HG02870 (cell line): ENCODE results near the gene ZNF423.
"Not testable (repeated sequence)": the region's sequence is repeated elsewhere in the genome, so short reads cannot be mapped to it uniquely, and the experiment has no call there.

Experiments
- ATAC-seq: cut with Tn5 transposase; IDR thresholded peaks from one replicate; pipeline ENCODE4 v1.9.1; 2021; ENCODE audit warnings: mild to moderate bottlenecking, moderate library complexity; ENCODE audit not compliant: unreplicated experiment

Gene ZNF423

GRCh38 chr16:49564496-49565229 is 291.2 kb downstream of the ZNF423 start:
- ATAC-seq: no peak

- no peak for ATAC-seq
These were observed 292.2 kb downstream of the ZNF423 start for GRCh38 chr16:49563666-49564065.

- ATAC-seq: not testable (repeated sequence)
These were observed 293.0 kb downstream of the ZNF423 start for GRCh38 chr16:49562894-49563293.

GRCh38 chr16:49562228-49562627 is 293.7 kb downstream of the ZNF423 start:
- no peak for ATAC-seq

- no peak for ATAC-seq
These were observed 295.7 kb downstream of the ZNF423 start for GRCh38 chr16:49560004-49560830.

GRCh38 chr16:49559242-49559641 is 296.7 kb downstream of the ZNF423 start:
- ATAC-seq: no peak

GRCh38 chr16:49558451-49558850 is 297.5 kb downstream of the ZNF423 start:
- ATAC-seq: no peak

- ATAC-seq: no peak
These were observed 299.1 kb downstream of the ZNF423 start for GRCh38 chr16:49556606-49557446.

GRCh38 chr16:49556249-49556605 is 299.7 kb downstream of the ZNF423 start:
- ATAC-seq: no peak

- ATAC-seq: no peak
These were observed 301.2 kb downstream of the ZNF423 start for GRCh38 chr16:49554681-49555080.

- no peak for ATAC-seq
These were observed 303.5 kb downstream of the ZNF423 start for GRCh38 chr16:49552313-49552928.

- no peak for ATAC-seq
These were observed 305.2 kb downstream of the ZNF423 start for GRCh38 chr16:49550666-49551065.

- no peak for ATAC-seq
These were observed 305.8 kb downstream of the ZNF423 start for GRCh38 chr16:49550140-49550539.

- no peak for ATAC-seq
These were observed 307.5 kb downstream of the ZNF423 start for GRCh38 chr16:49548325-49548970.

- ATAC-seq: no peak
These were observed 308.5 kb downstream of the ZNF423 start for GRCh38 chr16:49547448-49547847.

GRCh38 chr16:49546735-49547134 is 309.2 kb downstream of the ZNF423 start:
- ATAC-seq: no peak

GRCh38 chr16:49545741-49546448 is 310.0 kb downstream of the ZNF423 start:
- ATAC-seq: no peak

- ATAC-seq: no peak
These were observed 310.7 kb downstream of the ZNF423 start for GRCh38 chr16:49545243-49545642.

- no peak for ATAC-seq
These were observed 311.1 kb downstream of the ZNF423 start for GRCh38 chr16:49544828-49545227.

- ATAC-seq: no peak
These were observed 312.3 kb downstream of the ZNF423 start for GRCh38 chr16:49543631-49543946.
